ENCODE measurements around the gene SLC6A11. TPM values are rescaled to one million over a fixed set of nuclear protein-coding genes. Genes with fewer than 3 reads are reported as not detected.

SLC6A11 gene
- total and polyA plus RNA-seq, 2 of the 8 experiments (the other 6 are each of a cell fraction or from before 2014, with no cell fraction given) = 0.78 to 1.5 TPM

GRCh38 chr3:10788451-10788850, 27.6 kb upstream of the SLC6A11 start (continued):
- TF ChIP-seq CHD7 (IDR thresholded peaks at IDR 0.05; ENCODE audit: insufficient replicate concordance, low read length) = no peak
- no peak for TF ChIP-seq FOSL1 (IDR thresholded peaks at IDR 0.05; ENCODE audit: insufficient read depth, low read depth, low read length)
- no peak for TF ChIP-seq NRF1 (IDR thresholded peaks at IDR 0.05; ENCODE audit: low read depth, low read length)

Measured in H1 (cell line).